ENCODE results near the gene KIRREL3.

The KIRREL3 gene

GRCh38 chr11:126613272-126613671 lies 387.3 kb downstream of the KIRREL3 start:
- no peaks in the 10 kb centered on the region for H3K4me1 ChIP-seq (ENCODE audit: control insufficient read depth, insufficient read depth, low read length, unreplicated experiment)
- H2AFZ ChIP-seq (ENCODE audit: low read length, unreplicated experiment) = no peak overlapping the region
- H3K36me3 ChIP-seq (ENCODE audit: insufficient read depth, low read length) = no peaks in the 10 kb centered on the region
- H3K4me3 ChIP-seq (ENCODE audit: low read depth, low read length) = no peak overlapping the region
- no peaks in the 10 kb centered on the region for H3K79me2 ChIP-seq (ENCODE audit: control insufficient read depth, insufficient read depth, low read length, unreplicated experiment)
- H3K27me3 ChIP-seq (ENCODE audit: insufficient read depth, low read length) = no peaks in the 10 kb centered on the region
- no peak overlapping the region for H3K27ac ChIP-seq (ENCODE audit: low read depth, low read length)

- Histone ChIP-seq H2AFZ (ENCODE audit: low read length, unreplicated experiment) (no peak overlapping the region), H3K27me3 (ENCODE audit: insufficient read depth, low read length) (no peaks in the 10 kb centered on the region)
Measured at GRCh38 chr11:126612671-126613070, 387.9 kb downstream of the KIRREL3 start.

GRCh38 chr11:126611438-126611837 lies 389.1 kb downstream of the KIRREL3 start:
- Histone ChIP-seq H3K4me1 (ENCODE audit: control insufficient read depth, insufficient read depth, low read length, unreplicated experiment) (no peaks in the 10 kb centered on the region), H2AFZ (ENCODE audit: low read length, unreplicated experiment) (no peak overlapping the region), H3K36me3 (ENCODE audit: insufficient read depth, low read length) (no peaks in the 10 kb centered on the region), H3K4me3 (ENCODE audit: low read depth, low read length) (no peak overlapping the region), H3K27me3 (ENCODE audit: insufficient read depth, low read length) (no peaks in the 10 kb centered on the region), H3K79me2 (ENCODE audit: control insufficient read depth, insufficient read depth, low read length, unreplicated experiment) (no peaks in the 10 kb centered on the region), H3K27ac (ENCODE audit: low read depth, low read length) (no peak overlapping the region)

More at GRCh38 chr11:126612671-126613070, 387.9 kb downstream of the KIRREL3 start:
- Histone ChIP-seq H3K4me3 (ENCODE audit: low read depth, low read length) (no peak overlapping the region), H3K79me2 (ENCODE audit: control insufficient read depth, insufficient read depth, low read length, unreplicated experiment) (no peaks in the 10 kb centered on the region), H3K4me1 (ENCODE audit: control insufficient read depth, insufficient read depth, low read length, unreplicated experiment) (no peaks in the 10 kb centered on the region), H3K36me3 (ENCODE audit: insufficient read depth, low read length) (no peaks in the 10 kb centered on the region), H3K27ac (ENCODE audit: low read depth, low read length) (no peak overlapping the region)

- Histone ChIP-seq H3K4me1 (ENCODE audit: control insufficient read depth, insufficient read depth, low read length, unreplicated experiment) (no peaks in the 10 kb centered on the region), H3K4me3 (ENCODE audit: low read depth, low read length) (no peak overlapping the region), H3K27me3 (ENCODE audit: insufficient read depth, low read length) (no peaks in the 10 kb centered on the region), H3K79me2 (ENCODE audit: control insufficient read depth, insufficient read depth, low read length, unreplicated experiment) (no peaks in the 10 kb centered on the region), H2AFZ (ENCODE audit: low read length, unreplicated experiment) (no peak overlapping the region), H3K36me3 (ENCODE audit: insufficient read depth, low read length) (no peaks in the 10 kb centered on the region), H3K27ac (ENCODE audit: low read depth, low read length) (no peak overlapping the region)
Measured at GRCh38 chr11:126608658-126609057, 391.9 kb downstream of the KIRREL3 start.

- H3K4me1 ChIP-seq (ENCODE audit: control insufficient read depth, insufficient read depth, low read length, unreplicated experiment) = no peaks in the 10 kb centered on the region
- H3K27me3 ChIP-seq (ENCODE audit: insufficient read depth, low read length) = no peaks in the 10 kb centered on the region
- H2AFZ ChIP-seq (ENCODE audit: low read length, unreplicated experiment) = no peak overlapping the region
- H3K36me3 ChIP-seq (ENCODE audit: insufficient read depth, low read length) = no peaks in the 10 kb centered on the region
- H3K4me3 ChIP-seq (ENCODE audit: low read depth, low read length) = no peak overlapping the region
- no peaks in the 10 kb centered on the region for H3K79me2 ChIP-seq (ENCODE audit: control insufficient read depth, insufficient read depth, low read length, unreplicated experiment)
- H3K27ac ChIP-seq (ENCODE audit: low read depth, low read length) = no peak overlapping the region
Measured at GRCh38 chr11:126607776-126608541, 392.6 kb downstream of the KIRREL3 start.

GRCh38 chr11:126607374-126607773 lies 393.2 kb downstream of the KIRREL3 start:
- H2AFZ ChIP-seq (ENCODE audit: low read length, unreplicated experiment) = no peak overlapping the region
- H3K4me3 ChIP-seq (ENCODE audit: low read depth, low read length) = no peak overlapping the region; the same call in 1 of the 2 replicates
- no peaks in the 10 kb centered on the region for H3K4me1 ChIP-seq (ENCODE audit: control insufficient read depth, insufficient read depth, low read length, unreplicated experiment)
- no peaks in the 10 kb centered on the region for H3K27me3 ChIP-seq (ENCODE audit: insufficient read depth, low read length)
- H3K79me2 ChIP-seq (ENCODE audit: control insufficient read depth, insufficient read depth, low read length, unreplicated experiment) = no peaks in the 10 kb centered on the region
- no peaks in the 10 kb centered on the region for H3K36me3 ChIP-seq (ENCODE audit: insufficient read depth, low read length)
- H3K27ac ChIP-seq (ENCODE audit: low read depth, low read length) = no peak overlapping the region

- H3K36me3 ChIP-seq (ENCODE audit: insufficient read depth, low read length) = no peaks in the 10 kb centered on the region
Measured at GRCh38 chr11:126606484-126606883, 394.1 kb downstream of the KIRREL3 start.

GRCh38 chr11:126604461-126604860 lies 396.1 kb downstream of the KIRREL3 start:
- Histone ChIP-seq H3K36me3 (ENCODE audit: insufficient read depth, low read length) (no peaks in the 10 kb centered on the region), H3K27me3 (ENCODE audit: insufficient read depth, low read length) (no peaks in the 10 kb centered on the region), H3K79me2 (ENCODE audit: control insufficient read depth, insufficient read depth, low read length, unreplicated experiment) (no peaks in the 10 kb centered on the region), H3K27ac (ENCODE audit: low read depth, low read length) (no peak overlapping the region), H2AFZ (ENCODE audit: low read length, unreplicated experiment) (no peak overlapping the region), H3K4me1 (ENCODE audit: control insufficient read depth, insufficient read depth, low read length, unreplicated experiment) (peaks cover 8% of the 10 kb centered on the region), H3K4me3 (ENCODE audit: low read depth, low read length) (no peak overlapping the region)

More at GRCh38 chr11:126606484-126606883, 394.1 kb downstream of the KIRREL3 start:
- H3K27me3 ChIP-seq (ENCODE audit: insufficient read depth, low read length) = no peaks in the 10 kb centered on the region
- no peak overlapping the region for H2AFZ ChIP-seq (ENCODE audit: low read length, unreplicated experiment)
- no peak overlapping the region for H3K4me3 ChIP-seq (ENCODE audit: low read depth, low read length)
- H3K4me1 ChIP-seq (ENCODE audit: control insufficient read depth, insufficient read depth, low read length, unreplicated experiment) = no peaks in the 10 kb centered on the region
- no peak overlapping the region for H3K27ac ChIP-seq (ENCODE audit: low read depth, low read length)
- H3K79me2 ChIP-seq (ENCODE audit: control insufficient read depth, insufficient read depth, low read length, unreplicated experiment) = no peaks in the 10 kb centered on the region

- Histone ChIP-seq H3K4me1 (ENCODE audit: control insufficient read depth, insufficient read depth, low read length, unreplicated experiment) (peaks cover 8% of the 10 kb centered on the region), H3K27ac (ENCODE audit: low read depth, low read length) (no peak overlapping the region), H2AFZ (ENCODE audit: low read length, unreplicated experiment) (no peak overlapping the region), H3K36me3 (ENCODE audit: insufficient read depth, low read length) (no peaks in the 10 kb centered on the region), H3K4me3 (ENCODE audit: low read depth, low read length) (no peak overlapping the region), H3K27me3 (ENCODE audit: insufficient read depth, low read length) (no peaks in the 10 kb centered on the region), H3K79me2 (ENCODE audit: control insufficient read depth, insufficient read depth, low read length, unreplicated experiment) (no peaks in the 10 kb centered on the region)
Measured at GRCh38 chr11:126603486-126603885, 397.1 kb downstream of the KIRREL3 start.

GRCh38 chr11:126602993-126603392 lies 397.6 kb downstream of the KIRREL3 start:
- Histone ChIP-seq H3K4me3 (ENCODE audit: low read depth, low read length) (no peak overlapping the region), H3K4me1 (ENCODE audit: control insufficient read depth, insufficient read depth, low read length, unreplicated experiment) (peaks cover 8% of the 10 kb centered on the region), H3K79me2 (ENCODE audit: control insufficient read depth, insufficient read depth, low read length, unreplicated experiment) (no peaks in the 10 kb centered on the region), H2AFZ (ENCODE audit: low read length, unreplicated experiment) (no peak overlapping the region), H3K27ac (ENCODE audit: low read depth, low read length) (no peak overlapping the region), H3K27me3 (ENCODE audit: insufficient read depth, low read length) (no peaks in the 10 kb centered on the region; the same call in 1 of the 2 replicates), H3K36me3 (ENCODE audit: insufficient read depth, low read length) (no peaks in the 10 kb centered on the region)

- no peaks in the 10 kb centered on the region; the same call in 1 of the 2 replicates for H3K27me3 ChIP-seq (ENCODE audit: insufficient read depth, low read length)
- no peak overlapping the region for H3K4me3 ChIP-seq (ENCODE audit: low read depth, low read length)
- no peak overlapping the region for H3K27ac ChIP-seq (ENCODE audit: low read depth, low read length)
- no peak overlapping the region for H2AFZ ChIP-seq (ENCODE audit: low read length, unreplicated experiment)
- no peaks in the 10 kb centered on the region for H3K36me3 ChIP-seq (ENCODE audit: insufficient read depth, low read length)
- H3K79me2 ChIP-seq (ENCODE audit: control insufficient read depth, insufficient read depth, low read length, unreplicated experiment) = no peaks in the 10 kb centered on the region
- peaks cover 8% of the 10 kb centered on the region for H3K4me1 ChIP-seq (ENCODE audit: control insufficient read depth, insufficient read depth, low read length, unreplicated experiment)
Measured at GRCh38 chr11:126602349-126602940, 398.1 kb downstream of the KIRREL3 start.

All from ACC112 (cell line).